NCI-H2029 treated with DMSO at 0.1 percent for 48 hours (cell line): ENCODE results near the gene KIFC1.
"Not testable (repeated sequence)": the region's sequence is repeated elsewhere in the genome, so short reads cannot be mapped to it uniquely, and the experiment has no call there.

ENCODE experiments used
- DNase-seq: peaks from one replicate; lab custom pipeline; 2025; lab: John Stamatoyannopoulos, UW

Gene KIFC1, protein sequence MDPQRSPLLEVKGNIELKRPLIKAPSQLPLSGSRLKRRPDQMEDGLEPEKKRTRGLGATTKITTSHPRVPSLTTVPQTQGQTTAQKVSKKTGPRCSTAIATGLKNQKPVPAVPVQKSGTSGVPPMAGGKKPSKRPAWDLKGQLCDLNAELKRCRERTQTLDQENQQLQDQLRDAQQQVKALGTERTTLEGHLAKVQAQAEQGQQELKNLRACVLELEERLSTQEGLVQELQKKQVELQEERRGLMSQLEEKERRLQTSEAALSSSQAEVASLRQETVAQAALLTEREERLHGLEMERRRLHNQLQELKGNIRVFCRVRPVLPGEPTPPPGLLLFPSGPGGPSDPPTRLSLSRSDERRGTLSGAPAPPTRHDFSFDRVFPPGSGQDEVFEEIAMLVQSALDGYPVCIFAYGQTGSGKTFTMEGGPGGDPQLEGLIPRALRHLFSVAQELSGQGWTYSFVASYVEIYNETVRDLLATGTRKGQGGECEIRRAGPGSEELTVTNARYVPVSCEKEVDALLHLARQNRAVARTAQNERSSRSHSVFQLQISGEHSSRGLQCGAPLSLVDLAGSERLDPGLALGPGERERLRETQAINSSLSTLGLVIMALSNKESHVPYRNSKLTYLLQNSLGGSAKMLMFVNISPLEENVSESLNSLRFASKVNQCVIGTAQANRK

DNA sequence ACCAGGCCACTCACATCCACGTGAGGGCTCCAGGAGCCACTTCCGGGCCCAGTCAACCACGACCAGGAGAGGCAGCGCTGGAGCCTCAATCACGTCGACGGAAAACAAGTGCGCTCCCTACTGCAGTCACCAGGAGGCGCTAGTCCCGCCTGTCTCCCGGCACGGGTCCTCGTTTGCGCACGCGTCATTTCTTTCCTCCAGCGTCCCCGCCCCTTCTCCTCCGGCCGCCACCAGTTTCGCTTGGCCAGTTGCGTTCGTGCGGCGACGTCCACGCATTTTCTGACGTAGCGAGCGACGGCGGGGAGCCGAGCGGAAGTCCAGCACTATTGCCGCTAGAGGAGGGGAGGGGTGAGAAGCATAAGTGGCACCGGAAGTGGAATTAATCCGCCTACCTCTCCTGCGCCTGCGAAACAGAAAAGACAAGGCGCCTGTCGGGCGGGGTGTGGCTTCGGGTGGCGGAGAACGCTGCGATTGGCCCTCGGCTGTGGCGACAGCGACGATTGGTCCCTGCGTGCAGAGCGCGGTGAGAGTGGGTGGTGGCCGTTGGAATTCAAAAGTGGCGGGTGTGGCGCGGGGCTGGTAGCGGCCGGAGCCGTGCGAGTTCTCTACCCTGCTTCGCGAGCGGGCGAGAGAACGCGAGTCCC lies at the start of gene KIFC1:
Gene KIFC1 (plus strand): TSS at position 546 of the 644 bp plus-strand sequence. CDS start 163 bp downstream, outside the sequence.
- DNase-seq = peak; percentile 100

DNA sequence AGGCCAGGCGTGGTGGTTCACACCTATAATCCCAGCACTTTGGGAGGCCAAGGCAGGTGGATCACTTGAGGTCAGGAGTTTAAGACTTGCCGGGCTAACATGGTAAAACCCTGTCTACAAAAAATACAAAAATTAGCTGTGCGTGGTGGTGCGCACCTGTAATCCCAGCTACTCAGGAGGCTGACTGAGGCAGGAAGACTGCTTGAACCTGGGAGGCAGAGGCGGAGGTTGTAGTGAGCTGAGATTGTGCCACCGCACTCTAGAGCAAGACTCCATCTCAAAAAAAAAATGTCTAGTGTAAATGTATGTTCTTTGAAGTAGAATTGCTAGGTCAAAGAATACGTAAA lies 48.0 kb upstream of the KIFC1 start:
- not testable (repeated sequence) for DNase-seq

DNA sequence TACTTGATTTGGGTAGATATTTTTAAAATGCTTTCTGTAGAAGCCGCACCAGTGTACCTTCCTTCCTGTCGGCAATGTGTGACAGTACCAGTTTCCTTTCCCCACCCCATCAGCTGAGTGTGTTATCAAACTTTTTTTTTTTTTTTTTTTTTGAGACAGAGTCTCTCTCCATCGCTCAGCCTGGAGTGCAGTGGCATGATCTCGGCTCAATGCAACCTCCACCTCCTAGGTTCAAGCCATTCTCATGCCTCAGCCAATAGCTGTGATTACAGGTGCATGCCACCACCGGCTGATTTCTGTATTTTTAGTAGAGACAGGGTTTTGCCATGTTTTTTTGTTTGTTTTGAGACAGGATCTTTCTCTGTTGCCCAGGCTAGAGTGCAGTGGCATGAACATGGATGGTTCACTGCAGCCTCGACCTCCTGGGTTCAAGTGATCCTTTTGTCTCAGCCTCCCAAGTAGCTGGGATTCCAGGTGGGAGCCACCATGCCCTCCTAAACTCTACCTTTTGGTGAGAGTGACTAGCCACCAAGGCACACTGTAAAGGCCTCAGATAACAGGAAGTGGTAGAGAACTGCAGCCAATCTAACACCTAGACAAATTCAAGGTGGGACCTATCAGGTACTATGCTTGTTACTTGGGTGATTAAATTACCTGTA lies 47.5 kb upstream of the KIFC1 start:
- DNase-seq = no peak

DNA sequence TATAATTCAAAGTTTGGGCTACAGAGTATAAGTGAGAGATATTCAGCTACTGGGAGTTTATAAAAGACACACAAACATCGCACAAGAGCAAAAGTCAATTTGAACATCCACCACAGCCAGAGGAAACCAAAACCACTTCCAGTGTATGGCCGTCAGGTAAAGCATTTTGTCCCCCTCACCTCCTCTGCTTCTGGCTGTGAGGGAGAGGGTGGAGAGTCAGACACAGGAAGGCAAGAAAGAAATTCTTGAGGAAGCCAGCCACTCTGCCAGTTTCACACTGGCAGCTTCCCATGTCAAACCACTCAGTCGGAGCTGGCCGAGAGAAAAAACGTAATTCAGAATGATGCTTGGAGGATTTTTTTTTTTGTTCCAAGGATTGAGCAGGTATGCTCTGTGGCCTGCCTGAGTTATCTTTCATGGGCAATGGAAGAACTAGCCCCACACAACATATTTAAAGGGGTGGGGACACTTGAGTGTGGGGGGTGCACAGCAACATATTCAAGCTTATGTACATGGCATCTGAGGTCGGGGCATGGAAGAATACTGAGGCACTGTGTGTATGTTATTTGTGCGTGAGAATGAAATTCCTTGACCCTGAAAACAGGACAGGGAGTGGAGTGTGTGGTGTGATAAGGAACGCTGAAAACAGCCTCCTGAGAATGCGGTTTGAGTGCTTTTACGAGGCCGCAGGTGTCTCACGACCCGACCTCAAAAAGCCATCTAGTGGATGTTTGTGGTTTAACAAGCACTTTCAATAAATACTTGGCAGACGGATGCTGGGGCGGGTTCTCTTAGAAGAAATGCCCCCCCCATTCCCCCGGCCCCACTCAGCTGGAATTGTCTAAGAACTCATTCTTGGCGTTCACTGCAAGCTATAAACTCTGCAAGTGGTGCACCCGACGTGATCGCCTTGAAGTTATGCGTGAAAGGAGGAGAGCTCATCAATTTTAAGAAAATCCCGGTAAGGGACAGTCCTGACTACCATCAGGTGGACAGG lies 46.6 kb upstream of the KIFC1 start:
- DNase-seq = peak; percentile 76

DNA sequence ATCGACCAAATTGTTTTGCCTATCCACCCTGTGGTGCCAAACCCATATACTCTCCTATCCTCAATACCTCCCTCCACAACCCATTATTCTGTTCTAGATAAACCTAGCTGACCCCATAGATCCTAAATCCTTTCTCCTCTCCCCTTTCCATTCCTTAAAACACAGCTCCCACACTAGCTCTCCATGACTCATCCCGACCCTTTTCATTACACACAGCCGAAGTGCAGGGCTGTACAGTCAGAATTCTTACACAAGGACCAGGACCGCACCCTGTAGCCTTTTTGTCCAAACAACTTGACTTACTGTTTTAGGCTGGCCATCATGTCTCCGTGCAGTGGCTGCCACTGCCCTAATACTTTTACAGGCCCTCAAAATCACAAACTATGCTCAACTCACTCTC lies 44.7 kb upstream of the KIFC1 start:
- not testable (repeated sequence) for DNase-seq

DNA sequence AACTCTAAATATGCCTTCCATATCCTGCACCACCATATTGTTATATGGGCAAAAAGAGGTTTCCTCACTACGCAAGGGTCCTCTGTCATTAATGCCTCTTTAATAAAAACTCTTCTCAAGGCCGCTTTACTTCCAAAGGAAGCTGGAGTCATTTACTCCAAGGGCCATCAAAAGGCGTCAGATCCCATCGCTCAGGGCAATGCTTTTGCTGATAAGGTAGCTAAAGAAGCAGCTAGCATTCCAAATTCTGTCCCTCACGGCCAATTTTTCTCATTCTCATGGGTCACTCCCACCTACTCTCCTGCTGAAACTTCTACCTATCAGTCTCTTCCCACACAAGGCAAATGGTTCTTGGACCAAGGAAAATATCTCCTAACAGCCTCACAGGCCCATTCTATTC lies 43.8 kb upstream of the KIFC1 start:
- no peak for DNase-seq

DNA sequence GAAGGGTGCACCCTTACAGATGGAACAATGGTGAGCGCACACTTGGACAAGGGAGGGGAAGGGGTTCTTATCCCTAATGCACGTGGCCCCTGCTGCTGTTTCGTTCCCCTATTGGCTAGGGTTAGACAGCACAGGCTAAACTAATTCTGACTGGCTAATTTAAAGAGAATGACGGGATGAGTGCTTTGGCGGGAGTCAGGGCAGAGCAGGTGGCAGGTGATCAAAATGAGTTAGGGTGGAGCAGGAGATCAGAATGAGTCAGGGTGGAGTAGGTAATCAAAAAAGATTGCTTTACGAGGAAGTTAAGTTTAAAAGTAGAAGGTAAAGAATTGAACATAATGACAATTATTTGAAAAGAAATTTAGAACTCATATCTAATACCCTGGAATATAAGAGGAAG lies 35.8 kb upstream of the KIFC1 start:
- DNase-seq = not testable (repeated sequence)

DNA sequence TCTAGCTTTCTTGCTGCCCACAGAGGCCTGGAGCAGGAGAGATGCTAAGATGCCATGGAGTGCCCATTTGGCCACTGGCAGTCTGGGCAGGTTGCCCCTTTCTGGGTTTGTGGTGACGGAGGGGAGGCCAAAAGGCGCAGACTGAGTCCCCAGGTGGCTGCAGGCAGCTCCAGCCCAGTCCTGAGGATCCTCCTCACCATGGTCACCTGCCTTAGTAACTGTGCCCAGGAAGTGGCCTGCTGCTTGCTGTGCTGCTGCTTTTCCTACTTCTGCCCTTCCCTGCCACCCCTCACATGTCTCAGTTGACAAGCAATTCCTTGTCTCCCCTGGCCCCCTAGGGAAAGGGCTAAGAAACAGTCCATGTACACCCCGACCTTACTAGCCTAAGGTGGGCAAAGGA lies 35.3 kb upstream of the KIFC1 start:
- no peak for DNase-seq

DNA sequence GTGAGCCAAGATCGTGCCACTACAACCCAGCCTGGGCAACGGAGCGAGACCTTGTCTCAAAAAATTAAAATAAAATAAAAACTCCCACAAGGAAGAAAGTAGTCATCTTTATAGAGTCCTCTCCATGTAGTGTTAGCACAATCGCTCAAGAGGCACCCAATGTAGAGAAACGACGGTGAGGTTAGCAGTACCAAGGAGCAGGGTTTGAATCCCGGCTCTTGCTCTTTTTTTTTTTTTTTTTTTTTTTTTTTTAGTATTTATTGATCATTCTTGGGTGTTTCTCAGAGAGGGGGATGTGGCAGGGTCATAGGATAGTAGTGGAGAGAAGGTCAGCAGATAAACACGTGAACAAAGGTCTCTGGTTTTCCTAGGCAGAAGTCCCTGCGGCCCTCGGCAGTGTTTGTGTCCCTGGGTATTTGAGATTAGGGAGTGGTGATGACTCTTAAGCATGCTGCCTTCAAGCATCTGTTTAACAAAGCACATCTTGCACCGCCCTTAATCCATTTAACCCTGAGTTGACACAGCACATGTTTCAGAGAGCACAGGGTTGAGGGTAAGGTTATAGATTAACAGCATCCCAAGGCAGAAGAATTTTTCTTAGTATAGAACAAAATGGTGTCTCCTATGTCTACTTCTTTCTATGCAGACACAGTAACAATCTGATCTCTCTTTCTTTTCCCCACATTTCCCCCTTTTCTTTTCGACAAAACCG lies 34.3 kb upstream of the KIFC1 start:
- DNase-seq = not testable (repeated sequence)

DNA sequence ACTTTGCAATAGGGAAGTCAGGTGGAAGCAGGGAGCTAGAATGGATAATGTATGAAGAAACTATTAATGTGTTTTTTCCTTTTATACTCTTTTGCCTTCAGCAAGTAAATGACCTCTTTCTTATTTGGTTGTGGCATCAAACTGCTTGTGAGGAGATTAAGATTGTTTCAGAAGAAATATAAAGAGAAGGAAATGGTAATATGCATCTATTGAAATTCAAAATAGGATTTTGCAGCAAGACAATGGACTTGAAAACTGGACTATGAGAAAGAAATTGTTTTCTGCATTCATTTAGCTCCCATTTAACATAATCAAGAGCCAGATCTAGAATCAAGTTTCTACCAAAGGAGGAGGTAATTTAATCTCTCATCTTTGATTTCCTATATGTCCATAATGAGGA lies 32.3 kb upstream of the KIFC1 start:
- no peak for DNase-seq

DNA sequence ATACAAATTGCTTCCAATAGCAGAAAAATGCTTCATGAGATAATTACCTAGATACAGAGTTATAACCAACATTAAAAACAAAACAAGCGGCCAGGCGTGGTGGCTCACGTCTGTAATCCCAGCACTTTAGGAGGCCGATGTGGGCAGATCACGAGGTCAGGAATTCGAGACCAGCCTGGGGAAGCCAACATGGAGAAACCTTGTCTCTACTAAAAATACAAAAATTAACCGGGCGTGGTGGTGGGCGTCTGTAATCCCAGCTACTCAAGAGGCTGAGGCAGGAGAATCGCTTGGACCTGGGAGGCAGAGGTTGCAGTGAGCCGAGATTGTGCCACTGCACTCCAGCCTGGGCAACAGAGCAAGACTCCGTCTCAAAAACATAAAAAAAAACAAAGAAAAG lies 28.1 kb upstream of the KIFC1 start:
- DNase-seq = not testable (repeated sequence)

DNA sequence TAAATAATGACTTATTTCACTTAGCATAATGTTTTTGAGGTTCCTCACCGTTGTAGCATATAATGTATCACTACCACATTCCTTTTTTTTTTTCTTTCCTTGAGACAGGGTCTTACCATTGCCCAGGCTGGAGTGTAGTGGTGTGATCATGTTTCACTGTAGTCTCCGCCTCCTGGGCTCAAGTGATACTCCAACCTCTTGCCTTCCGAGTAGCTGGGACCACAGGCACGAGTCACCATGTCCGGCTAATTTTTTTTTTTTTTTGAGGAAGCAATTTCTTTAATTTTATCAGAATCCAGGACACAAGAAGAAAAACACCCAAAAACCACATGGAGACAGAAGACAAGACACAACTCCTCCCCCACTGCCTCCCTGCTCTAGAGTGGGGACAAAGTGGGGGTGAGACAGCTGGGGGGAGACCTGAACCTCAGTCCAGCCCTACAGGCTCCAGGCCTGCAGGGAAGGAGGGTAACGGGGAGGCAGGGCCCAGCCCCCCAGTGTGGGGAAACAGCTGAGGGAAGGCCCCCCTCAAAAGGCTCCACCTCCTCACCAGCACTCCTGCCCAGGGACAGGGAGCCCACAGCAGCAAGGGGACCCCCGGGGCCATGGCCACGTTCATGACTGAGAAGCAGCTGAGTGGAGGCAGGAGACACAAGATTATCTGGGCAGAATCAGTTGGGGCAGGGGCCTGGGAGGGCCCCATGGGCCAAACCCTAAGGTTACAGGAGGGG lies 27.0 kb upstream of the KIFC1 start:
- DNase-seq = peak; percentile 69

DNA sequence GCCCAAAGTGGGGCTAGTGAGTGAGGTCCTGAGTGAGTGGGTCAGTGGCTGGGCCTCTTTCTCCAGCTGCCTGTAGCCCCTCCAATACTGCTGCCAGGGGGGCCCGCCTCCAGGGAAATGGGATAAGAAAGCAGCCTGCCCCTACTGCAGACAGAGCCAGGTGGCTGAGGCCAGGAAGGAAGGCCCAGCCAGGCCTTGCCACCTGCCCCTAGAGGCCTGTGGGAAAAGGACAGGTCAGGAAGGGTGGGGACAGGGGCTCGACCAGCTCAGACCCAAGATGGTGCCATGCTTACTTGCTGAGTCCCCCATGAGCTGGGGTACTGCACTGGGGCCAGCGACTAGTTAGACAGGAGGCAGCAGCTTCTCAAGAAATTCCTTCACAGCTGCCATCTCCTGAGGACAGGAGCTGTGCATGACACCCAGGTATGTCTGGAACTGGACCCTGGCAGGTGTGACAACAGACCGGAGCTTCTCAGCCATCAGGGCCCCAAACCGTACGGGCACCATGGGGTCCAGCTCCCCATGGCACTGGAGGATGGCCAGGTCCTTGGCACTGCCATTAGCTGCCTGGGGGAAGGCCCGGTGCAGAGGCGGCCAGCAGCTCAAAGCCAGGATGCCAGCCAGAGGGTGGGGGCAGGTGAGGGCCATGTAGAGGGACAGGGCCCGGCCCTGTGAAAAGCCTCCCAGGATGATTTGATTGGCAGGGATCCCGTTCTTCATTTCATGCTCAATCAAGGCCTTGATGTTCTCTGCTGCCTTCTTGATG lies 26.2 kb upstream of the KIFC1 start:
- not testable (repeated sequence) for DNase-seq

DNA sequence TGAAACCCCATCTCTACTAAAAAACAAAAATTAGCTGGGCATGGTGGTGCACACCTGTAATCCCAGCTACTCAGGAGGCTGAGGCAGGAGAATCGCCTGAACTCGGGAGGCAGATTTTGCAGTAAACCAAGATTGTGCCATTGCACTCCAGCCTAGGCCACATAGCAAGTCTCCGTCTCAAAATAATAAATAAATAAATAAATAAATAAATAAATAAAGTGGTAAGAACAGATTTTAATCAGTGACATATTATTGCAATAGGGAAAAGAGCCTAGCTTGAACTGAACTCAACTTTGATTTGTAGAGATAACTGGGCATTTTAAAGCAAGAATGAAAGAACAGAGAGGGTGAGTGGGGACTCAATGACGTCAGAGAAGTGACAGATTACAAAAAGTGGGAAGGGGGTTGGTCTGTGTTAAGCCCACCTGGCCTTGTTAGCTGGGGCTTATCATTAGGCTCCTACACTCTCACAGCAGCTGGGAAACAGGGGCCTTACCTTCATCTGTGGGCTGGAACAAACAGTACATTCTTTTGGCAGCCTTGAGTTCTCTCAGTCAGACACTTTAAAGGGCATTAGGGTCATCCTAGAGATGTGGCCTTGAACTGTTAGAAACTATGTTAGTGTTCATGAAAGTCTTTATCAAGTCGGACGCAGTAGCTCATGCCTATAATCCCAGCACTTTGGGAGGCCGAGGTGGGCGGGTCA lies 24.5 kb upstream of the KIFC1 start:
- DNase-seq = no peak

DNA sequence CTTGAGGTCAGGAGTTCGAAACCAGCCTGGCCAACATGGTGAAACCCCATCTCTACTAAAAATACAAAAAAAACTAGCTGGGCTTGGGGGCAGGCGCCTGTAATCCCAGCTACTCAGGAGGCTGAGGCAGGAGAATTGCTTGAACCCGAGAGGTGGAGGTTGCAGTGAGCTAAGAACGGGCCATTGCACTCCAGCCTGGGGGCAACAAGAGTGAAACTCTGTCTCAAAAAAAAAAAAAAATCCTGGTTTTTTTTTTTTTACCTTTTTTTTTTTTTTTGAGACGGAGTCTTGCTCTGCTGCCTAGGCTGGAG lies 24.0 kb upstream of the KIFC1 start:
- not testable (repeated sequence) for DNase-seq

DNA sequence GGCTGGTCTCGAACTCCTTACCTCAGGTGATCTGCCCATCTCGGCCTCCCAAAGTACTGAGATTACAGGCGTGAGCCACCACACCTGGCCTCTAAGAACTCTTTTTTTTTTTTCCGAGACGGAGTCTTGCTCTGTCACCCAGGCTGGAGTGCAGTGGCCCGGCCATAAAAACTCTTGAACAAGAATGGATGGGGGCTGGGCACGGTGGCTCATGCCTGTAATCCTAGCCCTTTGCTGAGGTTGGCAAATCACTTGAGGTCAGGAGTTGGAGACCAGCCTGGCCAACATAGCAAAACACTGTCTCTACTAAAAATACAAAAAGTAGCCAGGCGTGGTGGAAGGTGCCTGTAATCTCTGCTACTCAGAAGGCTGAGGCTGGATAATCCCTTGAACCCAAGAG lies 19.7 kb upstream of the KIFC1 start:
- not testable (repeated sequence) for DNase-seq

DNA sequence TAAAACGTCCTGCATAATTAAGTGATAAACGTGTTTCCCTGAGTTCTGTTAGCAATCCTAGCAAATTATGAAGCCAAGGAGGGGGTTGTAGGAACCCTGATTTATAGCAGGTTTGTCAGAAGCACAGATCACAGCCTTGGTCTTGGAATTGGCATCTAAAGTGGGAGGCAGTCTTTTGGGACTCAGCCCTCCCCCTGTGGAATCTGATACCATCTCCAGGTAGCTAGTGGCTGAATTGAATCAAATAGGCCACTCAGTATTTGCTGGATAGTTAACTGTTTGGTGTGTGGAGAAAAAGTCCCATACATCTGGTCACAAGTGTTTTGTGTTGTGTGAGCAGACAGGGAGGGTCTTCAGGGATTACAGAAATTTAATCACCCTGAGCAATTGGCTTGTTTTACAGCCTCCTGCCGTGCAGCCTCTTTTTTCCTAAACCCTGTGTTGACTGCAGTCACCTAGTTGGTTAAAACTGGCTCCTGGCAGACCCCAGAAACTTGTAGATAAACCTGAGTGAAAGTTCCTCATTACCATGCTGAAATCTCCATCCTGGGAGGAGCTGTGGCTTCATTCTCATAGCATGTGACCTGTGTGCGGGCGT lies 19.0 kb upstream of the KIFC1 start:
- DNase-seq = no peak
